HFFc6 (cell line): ENCODE data around the gene HOXA6. TPM values are rescaled to one million over a fixed set of nuclear protein-coding genes. Genes with fewer than 3 reads are reported as not detected.

ENCODE experiments used
- DNase-seq: peaks from one replicate; pipeline ENCODE4 v3.0.0-alpha.2; 2018
- H3K27ac Mint-ChIP-seq: 2 replicates; pipeline ENCODE4 v1.8.0; 2020; ENCODE audit warnings: mild to moderate bottlenecking, mixed read lengths
- H3K27me3 Mint-ChIP-seq: 2 replicates; pipeline ENCODE4 v1.8.0; 2021; ENCODE audit warnings: mild to moderate bottlenecking, moderate library complexity, mixed read lengths; ENCODE audit not compliant: insufficient read depth
- H3K36me3 Mint-ChIP-seq: 2 replicates; pipeline ENCODE4 v1.8.0; 2021; ENCODE audit warnings: low read depth, mixed read lengths
- H3K4me1 Mint-ChIP-seq: 2 replicates; pipeline ENCODE4 v1.8.0; 2020; ENCODE audit warnings: low read depth, mixed read lengths
- H3K4me3 Mint-ChIP-seq: 2 replicates; pipeline ENCODE4 v1.8.0; 2020; ENCODE audit warnings: mild to moderate bottlenecking, moderate library complexity, mixed read lengths
- H3K9me3 Mint-ChIP-seq: 2 replicates; pipeline ENCODE4 v1.8.0; 2020; ENCODE audit warnings: mild to moderate bottlenecking, mixed read lengths
- total RNA-seq, 6 experiments: library from RNA; stranded (reverse); fragmentation: NEBNext Ultra II Directional; extraction: Animal tissue kit (Norgen Biotek cat#: 25700); gene quantifications; 2 replicates in 1 of 6; 3 replicates in 5 of 6; pipeline ENCODE4 v1.2.3, GENCODE V29; 2021
- TF ChIP-seq, protein P1 (sequence below): fragments of 200-600 bp; sonication (generic); IDR thresholded peaks from 2 replicates; pipeline ENCODE4 v1.5.0; 2021; ENCODE audit warnings: antibody characterized with exemption, mild to moderate bottlenecking

Gene HOXA6
- total RNA-seq, 6 experiments from 2014 or later, result 2.3 to 3.8 (median 2.8) TPM

DNA sequence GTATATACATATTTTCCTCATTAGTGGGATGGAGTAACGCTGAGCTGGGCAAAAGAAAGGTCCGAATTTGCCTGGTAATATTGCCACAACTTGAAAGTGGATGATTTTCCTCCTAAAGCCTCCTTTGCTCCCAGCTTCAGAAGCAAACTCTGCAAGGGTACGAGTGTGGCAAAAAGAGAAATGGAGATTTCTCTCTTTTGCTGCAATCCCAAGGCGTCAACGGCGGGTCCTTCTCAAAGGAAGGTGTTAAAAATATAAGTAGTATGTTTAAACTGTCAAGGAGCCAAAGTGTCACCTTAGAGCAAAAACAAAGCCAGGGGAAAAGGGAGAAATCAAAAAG is 32.7 kb downstream of the HOXA6 start:
- Mint-ChIP-seq H3K4me1 (peaks cover 31% of the 10 kb centered on the region), H3K27ac (no peak overlapping the region), H3K27me3 (peaks cover 22% of the 10 kb centered on the region), H3K9me3 (no peaks in the 10 kb centered on the region), H3K4me3 (peak overlapping the region; percentile 64), H3K36me3 (no peaks in the 10 kb centered on the region; the same call in 1 of the 2 replicates)
- DNase-seq, result no peak
- TF ChIP-seq, protein P1, sequence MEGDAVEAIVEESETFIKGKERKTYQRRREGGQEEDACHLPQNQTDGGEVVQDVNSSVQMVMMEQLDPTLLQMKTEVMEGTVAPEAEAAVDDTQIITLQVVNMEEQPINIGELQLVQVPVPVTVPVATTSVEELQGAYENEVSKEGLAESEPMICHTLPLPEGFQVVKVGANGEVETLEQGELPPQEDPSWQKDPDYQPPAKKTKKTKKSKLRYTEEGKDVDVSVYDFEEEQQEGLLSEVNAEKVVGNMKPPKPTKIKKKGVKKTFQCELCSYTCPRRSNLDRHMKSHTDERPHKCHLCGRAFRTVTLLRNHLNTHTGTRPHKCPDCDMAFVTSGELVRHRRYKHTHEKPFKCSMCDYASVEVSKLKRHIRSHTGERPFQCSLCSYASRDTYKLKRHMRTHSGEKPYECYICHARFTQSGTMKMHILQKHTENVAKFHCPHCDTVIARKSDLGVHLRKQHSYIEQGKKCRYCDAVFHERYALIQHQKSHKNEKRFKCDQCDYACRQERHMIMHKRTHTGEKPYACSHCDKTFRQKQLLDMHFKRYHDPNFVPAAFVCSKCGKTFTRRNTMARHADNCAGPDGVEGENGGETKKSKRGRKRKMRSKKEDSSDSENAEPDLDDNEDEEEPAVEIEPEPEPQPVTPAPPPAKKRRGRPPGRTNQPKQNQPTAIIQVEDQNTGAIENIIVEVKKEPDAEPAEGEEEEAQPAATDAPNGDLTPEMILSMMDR, result no peak

DNA sequence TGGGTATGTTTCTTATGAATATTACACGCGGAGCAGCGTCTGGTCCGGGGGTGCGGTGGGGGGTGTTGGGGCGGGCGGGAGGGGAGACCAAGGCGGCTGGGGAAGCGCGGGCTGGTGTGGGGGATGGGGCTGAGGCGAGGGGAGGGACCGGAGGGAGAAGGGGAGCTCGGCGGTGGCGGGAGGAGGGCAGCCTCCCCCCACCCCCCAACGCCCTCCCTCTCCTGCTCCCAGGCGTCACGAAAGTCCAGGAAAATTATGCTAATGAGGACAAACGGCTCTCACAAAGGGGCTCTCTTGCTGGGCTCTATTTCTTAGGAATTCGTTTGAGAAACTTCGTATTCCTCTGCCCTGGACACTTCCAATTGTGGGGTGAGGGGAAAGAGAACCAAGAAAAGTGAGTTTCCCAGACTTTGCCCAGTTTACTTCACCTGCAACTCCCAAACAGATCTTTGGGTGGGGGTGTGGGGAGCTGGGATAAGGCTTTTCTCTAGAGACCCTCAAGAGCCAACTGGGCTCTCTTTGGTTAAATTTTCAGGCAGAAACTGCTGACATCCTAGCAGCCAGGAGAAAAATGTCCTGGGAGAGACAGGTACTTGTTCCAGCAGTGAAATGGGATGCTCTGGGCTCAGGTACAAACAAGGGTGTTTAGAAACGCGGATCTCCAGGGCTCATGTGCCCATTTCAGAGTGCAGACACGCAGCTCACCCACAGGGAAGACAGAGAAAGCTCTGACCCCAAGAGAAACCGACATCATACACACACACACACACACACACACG is 33.4 kb downstream of the HOXA6 start:
- Mint-ChIP-seq H3K27me3 (peaks cover 16% of the 10 kb centered on the region), H3K36me3 (no peaks in the 10 kb centered on the region; the same call in 1 of the 2 replicates), H3K4me1 (peaks cover 31% of the 10 kb centered on the region), H3K27ac (no peak overlapping the region), H3K9me3 (no peaks in the 10 kb centered on the region), H3K4me3 (peak overlapping the region; percentile 54; the same call in 1 of the 2 replicates)
- TF ChIP-seq, protein P1, result no peak
- DNase-seq, result no peak

DNA sequence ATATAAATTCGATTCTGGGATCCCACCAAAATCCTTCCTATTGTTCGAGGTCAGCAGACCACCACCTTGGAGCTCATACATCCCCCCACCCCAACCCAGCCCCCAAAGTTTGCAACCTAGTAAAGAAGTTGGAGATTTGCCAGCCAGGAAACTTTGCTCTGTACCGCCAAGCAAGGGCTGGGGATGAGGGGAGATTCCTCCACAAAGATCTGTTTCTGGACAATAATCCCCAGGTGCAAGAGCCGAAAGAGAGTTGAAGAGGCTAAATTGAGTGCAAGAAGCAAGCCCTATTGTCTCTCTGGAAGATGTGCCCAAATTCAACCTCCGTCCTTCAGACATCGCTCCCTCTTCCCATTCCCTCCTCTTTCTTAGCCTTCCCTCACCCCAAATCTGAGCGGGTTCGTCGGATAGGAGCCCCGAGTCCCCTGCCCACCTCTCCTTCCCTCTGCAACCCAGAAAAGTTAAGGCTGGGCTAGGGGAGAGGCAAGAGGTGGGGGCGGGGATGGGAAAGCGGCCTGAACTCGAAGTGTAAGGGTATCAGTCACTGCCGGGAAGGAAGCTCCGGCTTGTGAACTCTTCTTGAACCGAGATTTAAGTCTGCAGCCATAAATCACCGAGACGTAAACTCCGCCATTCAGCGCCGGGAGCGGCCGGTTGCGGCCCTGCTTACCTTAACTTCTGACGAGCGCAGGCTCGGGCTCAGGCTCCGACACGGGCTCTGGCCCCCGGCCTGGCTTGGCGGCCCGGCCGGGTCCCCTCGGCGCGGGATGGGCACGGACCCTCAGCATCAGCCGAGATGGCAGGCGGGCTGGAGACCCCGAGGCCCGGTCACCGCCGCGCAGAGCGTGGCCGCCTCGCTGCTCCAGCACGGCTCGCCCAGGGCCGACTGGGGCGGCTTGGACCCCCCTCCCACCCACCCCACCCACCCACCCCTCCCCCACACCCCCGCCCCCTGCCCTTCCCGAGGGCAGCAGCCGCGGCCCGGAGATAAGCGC is 34.3 kb downstream of the HOXA6 start:
- Mint-ChIP-seq H3K27ac (no peak overlapping the region), H3K4me3 (peak overlapping the region; percentile 45; the same call in 1 of the 2 replicates), H3K4me1 (peaks cover 31% of the 10 kb centered on the region), H3K9me3 (no peaks in the 10 kb centered on the region), H3K27me3 (peaks cover 9% of the 10 kb centered on the region), H3K36me3 (peaks cover 3% of the 10 kb centered on the region)
- TF ChIP-seq, protein P1, result no peak
- DNase-seq, result no peak

DNA sequence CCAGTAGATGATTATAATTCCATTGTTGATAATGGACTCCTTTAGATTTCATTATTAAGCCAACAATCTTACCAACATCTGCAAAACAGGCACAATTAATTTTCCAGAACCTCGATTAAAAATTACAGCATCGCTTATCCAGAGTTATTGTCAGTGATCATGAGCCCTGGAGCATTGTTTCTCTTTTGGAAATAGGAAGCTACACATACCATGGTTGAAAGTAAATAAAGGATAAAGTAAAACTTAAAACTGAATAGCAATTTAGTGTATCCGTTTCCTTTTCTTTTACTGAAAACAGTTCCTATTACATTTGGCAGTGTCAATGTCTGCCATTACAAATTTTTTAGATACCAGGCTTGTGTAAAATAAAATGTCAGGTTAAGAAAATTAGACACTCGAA is 35.2 kb downstream of the HOXA6 start:
- H3K4me1 Mint-ChIP-seq, result peaks cover 31% of the 10 kb centered on the region
- no peaks in the 10 kb centered on the region for H3K9me3 Mint-ChIP-seq
- H3K36me3 Mint-ChIP-seq, result peaks cover 7% of the 10 kb centered on the region; the same call in 1 of the 2 replicates
- TF ChIP-seq, protein P1, result no peak
- H3K4me3 Mint-ChIP-seq, result no peak overlapping the region
- peaks cover 12% of the 10 kb centered on the region for H3K27me3 Mint-ChIP-seq
- H3K27ac Mint-ChIP-seq, result no peak overlapping the region
- no peak for DNase-seq

DNA sequence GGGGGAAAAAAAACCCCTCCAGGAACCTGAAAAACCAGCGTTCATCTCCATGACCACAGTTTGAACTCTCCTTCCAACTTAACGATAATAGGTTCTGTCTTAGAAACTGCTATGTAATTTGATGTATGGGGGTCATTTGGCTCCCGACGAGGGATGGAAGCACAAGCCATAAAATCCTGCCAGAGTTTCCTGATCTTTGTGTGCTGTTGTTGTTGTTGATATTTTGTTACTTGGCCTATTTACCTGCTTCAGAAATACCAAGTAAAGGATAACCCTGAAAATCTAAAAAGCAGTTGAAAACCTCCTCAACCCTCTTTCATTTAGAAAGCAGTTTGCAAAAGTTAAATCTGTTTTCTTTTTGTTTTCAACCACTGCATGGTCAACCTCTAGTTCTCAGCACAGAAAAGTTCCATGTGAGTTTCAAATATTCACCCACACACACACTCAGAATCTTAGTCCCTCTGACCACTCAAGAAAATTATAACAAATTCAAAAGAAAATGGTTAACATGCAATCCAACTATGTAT is 35.8 kb downstream of the HOXA6 start:
- TF ChIP-seq, protein P1, result no peak
- H3K27ac Mint-ChIP-seq, result no peak overlapping the region
- no peak overlapping the region for H3K4me3 Mint-ChIP-seq

More for the DNA sequence above, 35.8 kb downstream of the HOXA6 start:
- H3K27me3 Mint-ChIP-seq, result peaks cover 12% of the 10 kb centered on the region
- peaks cover 36% of the 10 kb centered on the region for H3K4me1 Mint-ChIP-seq
- no peaks in the 10 kb centered on the region for H3K9me3 Mint-ChIP-seq
- peaks cover 8% of the 10 kb centered on the region; the same call in 1 of the 2 replicates for H3K36me3 Mint-ChIP-seq
- no peak for DNase-seq
